DND-41 (cell line): ENCODE results near the gene RIMKLA.

Source experiments
- EZH2 ChIP-seq: IDR thresholded peaks from 3 replicates; pipeline ENCODE4 v1.6.1; 2012; ENCODE audit warnings: borderline replicate concordance, low read depth, mild to moderate bottlenecking, moderate library complexity, low read length, inconsistent platforms; ENCODE audit not compliant: severe bottlenecking
- TF ChIP-seq, protein P1 (sequence below): IDR thresholded peaks from 2 replicates; pipeline ENCODE4 v1.5.1; 2012; ENCODE audit warnings: borderline replicate concordance, low read length, moderate library complexity, mild to moderate bottlenecking; ENCODE audit not compliant: poor library complexity, severe bottlenecking; ENCODE audit errors: extremely low read depth

GRCh38 chr1:42420911-42421585 lies 40.5 kb downstream of the RIMKLA start:
- TF ChIP-seq, protein P1, sequence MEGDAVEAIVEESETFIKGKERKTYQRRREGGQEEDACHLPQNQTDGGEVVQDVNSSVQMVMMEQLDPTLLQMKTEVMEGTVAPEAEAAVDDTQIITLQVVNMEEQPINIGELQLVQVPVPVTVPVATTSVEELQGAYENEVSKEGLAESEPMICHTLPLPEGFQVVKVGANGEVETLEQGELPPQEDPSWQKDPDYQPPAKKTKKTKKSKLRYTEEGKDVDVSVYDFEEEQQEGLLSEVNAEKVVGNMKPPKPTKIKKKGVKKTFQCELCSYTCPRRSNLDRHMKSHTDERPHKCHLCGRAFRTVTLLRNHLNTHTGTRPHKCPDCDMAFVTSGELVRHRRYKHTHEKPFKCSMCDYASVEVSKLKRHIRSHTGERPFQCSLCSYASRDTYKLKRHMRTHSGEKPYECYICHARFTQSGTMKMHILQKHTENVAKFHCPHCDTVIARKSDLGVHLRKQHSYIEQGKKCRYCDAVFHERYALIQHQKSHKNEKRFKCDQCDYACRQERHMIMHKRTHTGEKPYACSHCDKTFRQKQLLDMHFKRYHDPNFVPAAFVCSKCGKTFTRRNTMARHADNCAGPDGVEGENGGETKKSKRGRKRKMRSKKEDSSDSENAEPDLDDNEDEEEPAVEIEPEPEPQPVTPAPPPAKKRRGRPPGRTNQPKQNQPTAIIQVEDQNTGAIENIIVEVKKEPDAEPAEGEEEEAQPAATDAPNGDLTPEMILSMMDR = no peak
- TF ChIP-seq EZH2 = no peak
